ENCODE results near the gene SZRD1.

The SZRD1 gene

DNA sequence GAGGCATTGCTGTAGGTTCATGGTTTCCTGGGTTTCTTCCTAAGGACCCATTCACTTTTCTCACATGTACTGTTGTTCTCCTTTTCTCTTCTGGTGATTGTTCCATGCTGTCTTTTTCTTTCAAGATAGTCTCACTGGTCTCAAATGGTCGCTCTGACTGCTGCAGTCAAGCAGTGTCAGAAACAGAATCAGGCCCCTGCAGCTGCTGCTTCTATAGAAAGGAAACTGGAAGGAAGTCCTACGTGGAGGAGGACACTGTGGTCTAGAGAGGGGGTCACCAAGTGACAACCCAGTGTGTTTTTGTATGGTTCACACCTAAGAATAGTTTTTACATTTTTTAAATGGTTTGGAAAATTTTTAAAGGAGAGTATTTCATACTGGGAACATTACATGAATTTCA, 75.9 kb downstream of the SZRD1 start:
- Histone ChIP-seq H3K4me3 (ENCODE audit: low read depth, low read length) (no peak overlapping the region), H3K27me3 (no peaks in the 10 kb centered on the region), H3K9me3 (no peaks in the 10 kb centered on the region), H3K4me1 (no peaks in the 10 kb centered on the region; the same call in 1 of the 2 replicates), H3K36me3 (peaks cover 7% of the 10 kb centered on the region)
- TF ChIP-seq, protein P1, sequence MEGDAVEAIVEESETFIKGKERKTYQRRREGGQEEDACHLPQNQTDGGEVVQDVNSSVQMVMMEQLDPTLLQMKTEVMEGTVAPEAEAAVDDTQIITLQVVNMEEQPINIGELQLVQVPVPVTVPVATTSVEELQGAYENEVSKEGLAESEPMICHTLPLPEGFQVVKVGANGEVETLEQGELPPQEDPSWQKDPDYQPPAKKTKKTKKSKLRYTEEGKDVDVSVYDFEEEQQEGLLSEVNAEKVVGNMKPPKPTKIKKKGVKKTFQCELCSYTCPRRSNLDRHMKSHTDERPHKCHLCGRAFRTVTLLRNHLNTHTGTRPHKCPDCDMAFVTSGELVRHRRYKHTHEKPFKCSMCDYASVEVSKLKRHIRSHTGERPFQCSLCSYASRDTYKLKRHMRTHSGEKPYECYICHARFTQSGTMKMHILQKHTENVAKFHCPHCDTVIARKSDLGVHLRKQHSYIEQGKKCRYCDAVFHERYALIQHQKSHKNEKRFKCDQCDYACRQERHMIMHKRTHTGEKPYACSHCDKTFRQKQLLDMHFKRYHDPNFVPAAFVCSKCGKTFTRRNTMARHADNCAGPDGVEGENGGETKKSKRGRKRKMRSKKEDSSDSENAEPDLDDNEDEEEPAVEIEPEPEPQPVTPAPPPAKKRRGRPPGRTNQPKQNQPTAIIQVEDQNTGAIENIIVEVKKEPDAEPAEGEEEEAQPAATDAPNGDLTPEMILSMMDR (IDR thresholded peaks at IDR 0.05; ENCODE audit: low read depth, low read length) = no peak
- no peak for DNase-seq

DNA sequence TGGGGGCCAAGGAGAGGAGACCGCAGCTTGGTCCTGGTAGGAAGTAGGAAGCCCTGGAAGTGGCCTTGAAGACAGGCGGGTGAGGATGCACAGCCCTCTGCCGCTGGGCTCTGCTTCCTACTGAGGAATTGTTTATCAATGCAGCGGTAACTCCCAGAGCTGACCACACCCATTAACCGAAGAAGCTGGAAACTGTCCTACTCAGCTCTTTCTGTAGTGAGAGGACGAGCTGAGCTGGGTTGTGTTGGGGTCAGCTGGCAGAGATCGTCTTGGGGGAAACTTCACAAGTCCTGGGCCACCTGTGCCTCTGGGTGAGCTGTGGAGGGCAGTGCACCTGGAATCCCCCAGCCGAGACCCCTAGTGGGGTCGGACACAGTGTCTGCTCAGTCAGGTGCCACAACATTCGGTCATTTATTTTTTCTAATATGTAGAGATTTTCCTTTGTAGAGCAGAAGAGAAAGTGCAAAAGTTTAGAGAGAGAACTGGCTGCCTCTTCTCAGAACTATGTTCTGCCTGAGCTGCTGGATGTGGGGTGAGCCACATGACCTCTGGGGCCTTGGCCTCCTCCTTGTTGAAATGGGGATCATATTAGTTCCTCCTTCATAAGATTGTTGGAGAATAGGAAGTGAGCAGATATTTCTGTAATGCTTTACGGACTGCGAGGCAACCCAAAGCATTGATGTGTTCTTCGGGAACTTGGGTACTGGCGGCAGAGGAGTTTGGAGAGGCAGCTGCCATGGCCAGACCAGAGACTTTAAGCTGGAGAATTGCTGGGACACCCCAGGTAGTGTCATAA, 77.1 kb downstream of the SZRD1 start:
- Histone ChIP-seq H3K9me3 (no peaks in the 10 kb centered on the region), H3K36me3 (peaks cover 8% of the 10 kb centered on the region), H3K27me3 (no peaks in the 10 kb centered on the region), H3K4me1 (no peaks in the 10 kb centered on the region; the same call in 1 of the 2 replicates), H3K4me3 (ENCODE audit: low read depth, low read length) (no peak overlapping the region)
- TF ChIP-seq, protein P1 (IDR thresholded peaks at IDR 0.05; ENCODE audit: low read depth, low read length) = no peak
- DNase-seq = no peak

DNA sequence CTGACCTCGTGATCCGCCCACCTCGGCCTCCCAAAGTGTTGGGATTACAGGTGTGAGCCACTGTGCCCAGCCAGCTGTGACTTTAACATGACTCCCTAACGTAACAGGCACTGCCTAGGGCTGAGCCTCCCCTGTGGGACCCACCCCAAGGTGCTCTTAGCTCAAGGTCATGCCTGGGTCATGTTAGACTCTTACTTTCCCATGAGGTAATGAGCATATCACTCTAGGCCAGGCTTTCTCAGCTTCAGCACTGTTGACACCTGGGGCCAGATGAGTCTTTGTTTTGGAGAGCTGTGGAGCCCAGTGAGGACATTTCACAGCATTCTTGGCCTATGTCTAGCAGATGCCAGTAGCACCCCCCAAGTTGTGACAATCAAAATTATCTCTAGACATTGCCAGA, 78.0 kb downstream of the SZRD1 start:
- H3K9me3 ChIP-seq = no peaks in the 10 kb centered on the region
- H3K27me3 ChIP-seq = no peaks in the 10 kb centered on the region
- no peaks in the 10 kb centered on the region; the same call in 1 of the 2 replicates for H3K4me1 ChIP-seq
- TF ChIP-seq, protein P1 (IDR thresholded peaks at IDR 0.05; ENCODE audit: low read depth, low read length) = no peak
- H3K36me3 ChIP-seq = peaks cover 8% of the 10 kb centered on the region
- H3K4me3 ChIP-seq (ENCODE audit: low read depth, low read length) = no peak overlapping the region
- no peak for DNase-seq

DNA sequence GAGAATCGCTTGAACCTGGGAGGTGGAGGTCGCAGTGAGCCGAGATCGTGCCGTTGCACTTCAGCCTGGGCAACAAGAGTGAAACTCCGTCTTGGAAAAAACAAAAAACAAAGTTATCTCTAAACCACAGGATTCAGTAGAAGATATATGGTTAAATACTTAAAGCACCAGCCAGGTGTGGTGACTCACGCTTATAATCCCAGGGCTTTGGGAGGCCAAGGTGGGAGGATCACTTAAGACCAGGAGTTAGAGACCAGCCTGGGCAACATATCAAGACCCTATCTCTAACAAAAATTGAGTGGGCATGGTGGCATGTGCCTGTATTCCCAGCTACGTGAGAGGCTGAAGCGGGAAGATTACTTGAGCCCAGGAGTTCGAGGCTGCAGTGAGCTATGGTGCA, 79.1 kb downstream of the SZRD1 start:
- Histone ChIP-seq H3K9me3 (no peaks in the 10 kb centered on the region), H3K4me3 (ENCODE audit: low read depth, low read length) (no peak overlapping the region), H3K27me3 (no peaks in the 10 kb centered on the region), H3K4me1 (no peaks in the 10 kb centered on the region), H3K36me3 (peaks cover 8% of the 10 kb centered on the region)
- TF ChIP-seq, protein P1 (IDR thresholded peaks at IDR 0.05; ENCODE audit: low read depth, low read length) = no peak
- no peak for DNase-seq

DNA sequence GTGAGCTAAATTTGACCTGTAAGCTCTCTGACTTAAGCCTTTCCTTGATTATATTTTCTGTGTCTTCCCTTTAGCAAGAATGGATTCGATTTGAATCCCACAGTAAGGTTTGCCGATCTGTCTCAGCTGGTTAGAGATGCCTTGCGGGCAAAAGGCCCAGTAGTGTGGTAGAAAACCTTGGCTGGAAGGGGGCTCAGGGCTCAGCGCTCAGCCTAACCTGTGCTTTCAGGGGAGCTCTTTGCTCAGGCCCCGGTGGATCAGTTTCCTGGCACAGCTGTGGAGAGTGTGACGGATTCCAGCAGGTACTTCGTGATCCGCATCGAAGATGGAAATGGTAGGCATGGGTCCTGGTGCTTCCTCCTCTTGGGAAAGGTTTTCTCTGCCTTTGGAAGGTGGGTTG, 80.6 kb downstream of the SZRD1 start:
- TF ChIP-seq, protein P1 (IDR thresholded peaks at IDR 0.05; ENCODE audit: low read depth, low read length) = no peak
- H3K4me3 ChIP-seq (ENCODE audit: low read depth, low read length) = no peak overlapping the region
- H3K9me3 ChIP-seq = no peaks in the 10 kb centered on the region
- H3K36me3 ChIP-seq = peaks cover 8% of the 10 kb centered on the region
- no peak for DNase-seq
- H3K27me3 ChIP-seq = no peaks in the 10 kb centered on the region
- H3K4me1 ChIP-seq = no peaks in the 10 kb centered on the region

Measured in BE2C (cell line).